Muscle layer of duodenum (tissue), 2 donors: ENCODE measurements around the gene RPS16.

Experiments
- H3K27ac ChIP-seq: one replicate; pipeline ENCODE4 v1.7.0; 2013; ENCODE audit warnings: mild to moderate bottlenecking, low read length
- H3K27me3 ChIP-seq: one replicate; pipeline ENCODE4 v1.7.0; 2013; ENCODE audit warnings: low read depth, mild to moderate bottlenecking, control low read depth, low read length
- H3K36me3 ChIP-seq, 2 donors: one replicate each; pipeline ENCODE4 v1.7.0; 2013; ENCODE audit warnings: low read length in 2 of 2, control low read depth in 1 of 2, mild to moderate bottlenecking in 1 of 2; ENCODE audit not compliant: insufficient read depth in 2 of 2, control insufficient read depth in 1 of 2
- H3K4me1 ChIP-seq, 2 donors: one replicate each; pipeline ENCODE4 v1.7.0; 2013; ENCODE audit warnings: low read length in 2 of 2, mild to moderate bottlenecking in 2 of 2, control low read depth in 1 of 2, moderate library complexity in 1 of 2; ENCODE audit not compliant: insufficient read depth in 2 of 2, control insufficient read depth in 1 of 2
- H3K4me3 ChIP-seq, 2 donors: one replicate each; pipeline ENCODE4 v1.7.0; 2013; ENCODE audit warnings: low read length in 2 of 2, low read depth in 1 of 2, mild to moderate bottlenecking in 1 of 2
- H3K9me3 ChIP-seq, 2 donors: one replicate each; pipeline ENCODE4 v1.7.0; 2013; ENCODE audit warnings: low read length in 2 of 2, control low read depth in 1 of 2, mild to moderate bottlenecking in 1 of 2; ENCODE audit not compliant: control insufficient read depth in 1 of 2
- donor health status: healthy.

The RPS16 gene

DNA sequence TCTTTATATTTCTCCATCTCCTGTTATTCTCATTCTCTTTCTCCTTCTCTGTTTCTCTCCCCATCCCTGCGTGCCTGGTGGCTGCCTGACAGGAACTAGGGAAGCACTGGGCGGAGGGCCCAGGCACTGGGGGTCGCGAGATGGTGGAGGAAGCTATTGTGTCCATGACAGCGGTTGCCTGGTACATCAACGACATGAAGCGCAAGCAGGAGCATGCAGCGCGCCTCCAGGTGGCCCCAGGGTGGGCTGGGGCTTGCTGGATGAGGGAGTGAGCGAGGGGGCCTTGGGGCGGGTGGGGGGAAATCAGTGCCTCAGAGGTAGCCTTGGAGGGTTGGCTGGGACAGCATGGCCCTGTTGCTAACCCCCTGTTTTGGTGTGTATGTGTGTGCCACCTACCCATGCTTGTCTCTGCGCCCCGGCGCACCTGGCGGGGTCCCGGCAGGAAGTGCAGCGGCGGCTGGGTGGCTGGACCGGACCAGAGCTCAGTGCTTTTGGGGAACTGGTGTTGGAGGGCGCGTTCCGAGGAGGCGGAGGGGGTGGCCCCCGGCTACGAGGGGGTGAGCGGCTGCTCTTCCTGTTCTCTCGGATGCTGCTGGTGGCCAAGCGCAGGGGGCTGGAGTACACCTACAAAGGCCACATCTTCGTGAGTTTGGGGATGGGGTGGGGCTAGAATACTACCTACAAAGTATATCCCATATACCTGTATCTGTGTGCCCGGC, 18.1 kb downstream of the RPS16 start:
- H3K27ac ChIP-seq = no peak overlapping the region
- H3K36me3 ChIP-seq = peaks cover 0 to 37% of the 10 kb centered on the region in 2 donors
- H3K4me3 ChIP-seq = no peak overlapping the region
- H3K4me1 ChIP-seq = peaks cover 0 to 34% of the 10 kb centered on the region in 2 donors
- no peaks in the 10 kb centered on the region for H3K27me3 ChIP-seq
- no peaks in the 10 kb centered on the region for H3K9me3 ChIP-seq

GRCh38 chr19:39416152-39417120, 19.3 kb downstream of the RPS16 start:
- Histone ChIP-seq H3K36me3 (peaks cover 0 to 28% of the 10 kb centered on the region in 2 donors), H3K27ac (no peak overlapping the region)

DNA sequence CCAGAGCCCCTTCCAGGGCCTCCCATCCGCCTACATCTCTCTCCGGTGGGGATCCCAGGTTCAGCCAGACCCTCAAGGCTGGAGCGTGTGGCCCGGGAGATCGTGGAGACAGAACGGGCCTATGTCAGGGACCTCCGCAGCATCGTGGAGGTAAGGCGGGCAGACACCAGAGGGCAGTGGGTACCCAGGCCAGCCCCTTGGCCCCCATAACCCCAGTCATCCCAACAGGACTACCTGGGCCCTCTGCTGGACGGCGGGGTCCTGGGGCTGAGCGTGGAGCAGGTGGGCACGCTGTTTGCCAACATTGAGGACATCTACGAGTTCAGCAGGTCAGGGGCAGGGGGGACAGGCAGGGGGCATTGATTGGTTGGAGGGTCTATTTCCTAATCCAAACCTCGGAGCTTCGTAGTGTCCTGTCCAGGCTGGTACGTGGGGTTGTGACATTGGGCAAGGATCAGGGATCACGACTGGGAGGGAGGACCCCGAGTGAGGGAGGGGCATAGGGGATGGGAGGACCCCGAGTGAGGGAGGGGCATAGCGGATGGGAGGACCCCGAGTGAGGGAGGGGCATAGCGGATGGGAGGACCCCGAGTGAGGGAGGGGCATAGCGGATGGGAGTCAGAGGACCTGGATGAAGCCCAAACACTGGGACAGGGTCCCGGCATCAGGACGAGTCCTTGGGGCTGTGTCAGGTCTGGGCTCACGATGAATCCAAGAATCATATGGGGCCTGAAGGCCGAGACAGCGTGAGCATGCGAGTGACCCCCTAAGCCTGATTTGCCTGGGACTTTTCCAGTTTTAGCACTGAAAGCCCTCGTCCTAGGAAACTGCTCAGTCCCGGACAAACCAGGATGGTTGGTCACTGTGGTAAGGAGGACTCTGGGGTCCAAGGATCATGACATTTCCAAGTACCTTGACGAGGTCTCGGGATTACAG, 20.4 kb downstream of the RPS16 start:
- peaks cover 0 to 43% of the 10 kb centered on the region in 2 donors for H3K4me1 ChIP-seq
- peak overlapping the region; percentile 73 to 81 for H3K4me3 ChIP-seq
- H3K27me3 ChIP-seq = no peaks in the 10 kb centered on the region
- H3K27ac ChIP-seq = no peak overlapping the region
- peaks cover 0 to 18% of the 10 kb centered on the region in 2 donors for H3K36me3 ChIP-seq
- H3K9me3 ChIP-seq = no peaks in the 10 kb centered on the region

More at GRCh38 chr19:39416152-39417120, 19.3 kb downstream of the RPS16 start:
- H3K4me1 ChIP-seq = peaks cover 0 to 37% of the 10 kb centered on the region in 2 donors
- H3K4me3 ChIP-seq = no peak overlapping the region
- no peaks in the 10 kb centered on the region for H3K27me3 ChIP-seq
- H3K9me3 ChIP-seq = no peaks in the 10 kb centered on the region

DNA sequence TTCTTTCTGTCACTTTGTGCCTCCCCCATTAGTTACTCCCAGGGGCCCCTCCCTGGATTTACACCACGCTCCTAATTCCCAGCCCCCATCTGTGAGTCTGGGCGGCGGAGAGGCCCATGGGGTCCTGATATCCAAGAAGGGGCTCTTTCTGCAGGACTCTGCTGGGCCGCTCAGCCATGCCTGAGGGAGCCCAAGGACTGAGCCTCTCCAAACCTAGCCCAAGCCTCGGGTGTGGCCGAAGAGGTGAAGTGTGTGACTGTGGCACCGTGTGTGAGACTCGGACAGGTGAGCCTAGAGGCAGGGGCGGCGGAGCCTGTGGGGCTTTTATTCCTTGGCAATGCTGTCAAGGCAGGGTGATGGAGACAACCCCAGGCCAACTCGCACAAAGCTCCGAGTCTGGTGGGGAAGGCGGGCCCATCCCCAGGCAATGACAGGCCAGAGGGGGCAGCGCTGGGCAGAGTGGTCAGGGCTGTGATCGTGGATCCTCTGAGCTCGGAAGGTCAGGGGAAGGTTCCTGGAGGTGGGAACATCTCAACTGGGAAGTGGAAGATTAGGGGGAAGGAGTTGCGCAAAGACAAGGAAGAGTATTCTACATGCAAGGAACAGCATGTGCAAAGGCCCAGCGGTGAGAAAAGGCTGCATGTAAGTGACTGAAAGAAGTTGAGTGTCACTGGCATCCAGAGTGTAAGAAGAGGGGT, 21.7 kb downstream of the RPS16 start:
- Histone ChIP-seq H3K9me3 (no peaks in the 10 kb centered on the region), H3K27me3 (no peaks in the 10 kb centered on the region), H3K36me3 (peaks cover 0 to 12% of the 10 kb centered on the region in 2 donors), H3K27ac (peak overlapping the region; percentile 72), H3K4me3 (peak overlapping the region; percentile 73 to 81), H3K4me1 (peaks cover 0 to 43% of the 10 kb centered on the region in 2 donors)

- H3K27ac ChIP-seq = peak overlapping the region; percentile 74
- no peaks in the 10 kb centered on the region for H3K27me3 ChIP-seq
- peaks cover 0 to 43% of the 10 kb centered on the region in 2 donors for H3K4me1 ChIP-seq
Observed at GRCh38 chr19:39413272-39413910, 22.4 kb downstream of the RPS16 start.

DNA sequence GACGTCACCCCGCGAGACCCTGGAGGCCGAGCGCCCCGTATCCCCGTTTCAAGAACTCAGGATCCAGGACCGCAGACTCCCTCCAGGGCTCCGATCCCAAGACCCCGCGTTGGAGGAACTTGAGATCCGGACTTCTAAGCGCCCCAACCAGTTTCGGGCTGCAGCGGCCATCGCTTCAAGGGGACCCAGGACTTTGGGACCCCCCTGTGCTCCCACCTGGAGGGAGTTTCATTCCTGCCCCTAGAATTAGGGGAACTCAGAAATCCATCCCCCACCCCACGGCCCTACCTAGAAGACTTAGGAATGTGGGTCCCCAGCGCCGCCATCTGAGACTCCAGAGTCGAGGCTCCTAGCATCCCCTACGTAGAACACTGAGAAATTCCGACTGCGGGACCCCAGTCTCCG, 22.9 kb downstream of the RPS16 start:
- Histone ChIP-seq H3K36me3 (peaks cover 11 to 14% of the 10 kb centered on the region in 2 donors), H3K27ac (peak overlapping the region; percentile 74), H3K4me3 (peak overlapping the region; percentile 73 to 81), H3K27me3 (no peaks in the 10 kb centered on the region), H3K4me1 (peaks cover 0 to 43% of the 10 kb centered on the region in 2 donors), H3K9me3 (no peaks in the 10 kb centered on the region)

More at GRCh38 chr19:39413272-39413910, 22.4 kb downstream of the RPS16 start:
- Histone ChIP-seq H3K4me3 (peak overlapping the region; percentile 73 to 81), H3K36me3 (peaks cover 6 to 11% of the 10 kb centered on the region in 2 donors), H3K9me3 (no peaks in the 10 kb centered on the region)

DNA sequence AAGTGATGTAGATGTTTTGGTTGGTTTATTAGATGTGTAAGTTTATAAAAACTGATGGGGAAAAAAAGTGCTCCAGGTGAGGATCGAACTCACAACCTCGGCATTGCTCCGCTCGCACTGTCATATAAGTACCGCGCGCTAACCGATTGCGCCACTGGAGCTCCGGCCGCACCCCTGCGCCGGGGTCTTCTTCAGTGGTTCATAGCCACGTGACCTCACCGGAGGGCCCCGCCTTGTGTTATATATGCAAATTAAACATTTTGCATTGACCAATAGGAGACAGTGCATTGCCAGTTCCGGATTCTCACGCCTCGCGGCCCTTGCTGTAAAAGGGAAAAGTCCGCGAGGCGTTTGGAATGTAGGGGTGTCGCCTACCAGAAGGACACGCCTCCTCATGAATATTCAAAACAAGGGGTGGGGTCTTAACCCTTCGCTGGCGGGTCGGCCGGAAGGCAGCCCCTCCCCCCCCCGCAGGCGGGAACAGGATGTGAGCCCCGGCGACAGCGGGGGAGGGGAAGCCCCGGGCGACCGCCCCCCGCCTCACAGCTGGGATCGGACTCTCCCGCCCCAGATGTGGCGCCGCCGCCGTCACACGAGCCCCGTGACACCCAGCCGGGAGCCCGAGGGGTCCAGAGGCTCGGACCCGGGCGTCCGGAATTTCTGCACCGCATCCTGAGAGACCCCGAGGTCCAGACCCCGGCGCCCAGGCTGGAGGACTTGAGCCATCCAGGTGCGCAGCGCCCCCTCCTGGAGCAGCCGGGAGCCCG, 23.5 kb downstream of the RPS16 start, which contains the start of gene PLEKHG2:
PLEKHG2 (plus strand) TSS at position 570 of the 767 bp plus-strand sequence. CDS start 1,418 bp downstream, outside the sequence.
- peak within 1 kb of the TSS; percentile 73 to 81 for H3K4me3 ChIP-seq
- peaks cover 16 to 17% of the 10 kb centered on the region in 2 donors for H3K36me3 ChIP-seq
- H3K27me3 ChIP-seq = no peaks in the 10 kb centered on the region
- peak within 1 kb of the TSS; percentile 99 for H3K27ac ChIP-seq
- H3K4me1 ChIP-seq = peaks cover 0 to 43% of the 10 kb centered on the region in 2 donors
- H3K9me3 ChIP-seq = no peaks in the 10 kb centered on the region

- Histone ChIP-seq H3K36me3 (peaks cover 17 to 21% of the 10 kb centered on the region in 2 donors), H3K9me3 (no peaks in the 10 kb centered on the region), H3K4me3 (peak overlapping the region; percentile 57 to 61), H3K27me3 (no peaks in the 10 kb centered on the region), H3K27ac (peak overlapping the region; percentile 99), H3K4me1 (peaks cover 0 to 41% of the 10 kb centered on the region in 2 donors)
Observed at GRCh38 chr19:39411832-39412099, 24.0 kb downstream of the RPS16 start.

DNA sequence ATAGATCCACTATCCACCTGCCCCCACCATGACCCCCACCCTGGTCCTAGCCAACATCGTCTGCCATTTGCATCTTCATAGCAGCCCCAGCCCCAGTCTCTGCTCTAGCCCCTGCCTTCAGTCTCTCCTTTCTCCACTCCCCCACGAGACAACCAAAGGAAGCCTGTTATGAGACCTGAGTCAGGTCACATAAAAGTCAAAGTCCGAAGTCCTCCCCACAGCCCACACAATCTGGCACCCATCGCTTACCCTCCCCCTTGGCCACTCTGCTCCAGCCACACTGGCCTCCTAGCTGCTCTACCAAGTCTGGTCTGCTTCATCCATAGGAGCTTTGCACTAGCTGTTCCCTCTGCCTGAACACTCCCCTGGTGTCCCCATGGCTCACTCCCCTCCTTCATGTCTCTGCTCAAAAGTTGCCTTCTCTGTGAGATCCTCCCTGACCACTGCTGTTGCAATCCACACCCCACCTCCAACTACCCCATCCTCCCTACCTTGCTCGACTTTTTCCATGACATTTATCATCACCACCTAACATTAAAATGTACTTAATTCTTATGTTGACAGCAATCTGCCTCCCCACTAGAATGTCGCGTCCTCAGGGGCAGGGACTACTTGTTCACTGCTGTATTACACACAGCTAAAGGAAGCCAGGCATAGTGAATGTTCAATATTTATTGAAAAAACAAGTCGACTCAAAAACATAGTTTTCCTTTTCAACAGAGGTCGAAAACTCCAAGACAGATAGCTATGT, 24.5 kb downstream of the RPS16 start:
- Histone ChIP-seq H3K9me3 (no peaks in the 10 kb centered on the region), H3K4me1 (peaks cover 0 to 36% of the 10 kb centered on the region in 2 donors), H3K36me3 (peaks cover 17 to 22% of the 10 kb centered on the region in 2 donors), H3K27me3 (no peaks in the 10 kb centered on the region), H3K27ac (peak overlapping the region; percentile 99), H3K4me3 (peak overlapping the region; percentile 57 to 61)
